Chondrocyte (in vitro differentiated cells): ENCODE data around the gene RFPL4AL1. TPM values are rescaled to one million over a fixed set of nuclear protein-coding genes. Genes with fewer than 3 reads are reported as not detected.
"Not testable (repeated sequence)": the region's sequence is repeated elsewhere in the genome, so short reads cannot be mapped to it uniquely, and the experiment has no call there.

Experiments used
- DNase-seq: peaks from one replicate; pipeline ENCODE4 v3.0.0; 2021; ENCODE audit warnings: mixed read lengths, low spot score
- H3K27ac Mint-ChIP-seq: one replicate; pipeline ENCODE4 v1.8.0; 2021; ENCODE audit warnings: mild to moderate bottlenecking, moderate library complexity, mixed read lengths; ENCODE audit not compliant: unreplicated experiment
- H3K27me3 Mint-ChIP-seq: 2 replicates; pipeline ENCODE4 v1.8.0; 2021; ENCODE audit warnings: low read depth, mixed read lengths
- H3K36me3 Mint-ChIP-seq: 2 replicates; pipeline ENCODE4 v1.8.0; 2021; ENCODE audit warnings: low read depth, mixed read lengths
- H3K4me1 Mint-ChIP-seq: 2 replicates; pipeline ENCODE4 v1.8.0; 2021; ENCODE audit warnings: low read depth, mild to moderate bottlenecking, mixed read lengths
- H3K4me3 Mint-ChIP-seq: one replicate; pipeline ENCODE4 v1.8.0; 2021; ENCODE audit warnings: mild to moderate bottlenecking, moderate library complexity, mixed read lengths; ENCODE audit not compliant: unreplicated experiment
- H3K9me3 Mint-ChIP-seq: 2 replicates; pipeline ENCODE4 v1.8.0; 2021; ENCODE audit warnings: low read depth, mixed read lengths
- total RNA-seq: library from RNA; stranded (reverse); gene quantifications from 3 replicates; pipeline ENCODE4 v1.2.1, GENCODE V29; 2021
- TF ChIP-seq, protein P1 (sequence below): fragments of 200-600 bp; sonication (generic); IDR thresholded peaks from 2 replicates; pipeline ENCODE4 v1.5.0; 2021; ENCODE audit warnings: antibody characterized with exemption, mild to moderate bottlenecking, moderate library complexity

Gene RFPL4AL1
- total RNA-seq, 1 donor from 2014 or later: not detected

DNA sequence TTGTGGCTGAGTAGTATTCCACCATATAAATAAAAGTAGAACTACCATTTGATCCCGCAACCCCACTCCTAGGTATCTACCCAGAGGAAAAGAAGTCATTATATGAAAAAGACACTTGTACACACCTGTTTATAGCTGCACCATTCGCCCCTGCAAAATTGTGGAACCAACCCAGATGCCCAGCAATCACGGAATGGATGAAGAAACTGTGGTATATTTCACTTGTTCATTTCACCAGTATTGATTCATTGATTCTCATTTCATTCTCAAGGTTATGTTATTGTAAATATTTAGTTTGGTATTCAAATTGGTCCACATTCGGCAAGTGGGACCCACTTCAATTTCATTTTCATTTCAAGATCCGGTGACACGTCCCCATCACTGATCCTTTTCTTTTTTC is 18.2 kb upstream of the RFPL4AL1 start:
- Mint-ChIP-seq H3K4me3 (no peak overlapping the region), H3K9me3 (peaks cover 24% of the 10 kb centered on the region)

DNA sequence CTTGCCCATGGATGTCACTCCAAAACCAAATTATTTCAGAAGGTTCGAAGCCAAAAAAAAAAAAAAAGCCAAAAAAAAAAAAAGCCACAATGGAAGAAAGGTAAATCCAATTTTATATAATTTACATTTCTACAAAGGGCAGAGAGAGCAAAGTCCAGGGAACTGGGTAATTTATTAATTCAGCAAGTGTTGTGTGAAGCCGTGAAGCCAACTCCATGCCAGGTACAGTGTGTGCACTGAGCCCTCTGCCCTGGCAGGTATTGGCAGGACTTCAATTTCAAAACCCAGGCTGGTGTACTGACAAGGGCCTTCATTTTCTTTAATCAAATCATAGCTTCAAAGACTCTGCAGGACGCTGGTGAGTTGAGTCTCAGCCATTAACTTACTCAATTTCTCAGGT is 15.5 kb upstream of the RFPL4AL1 start:
- peaks cover 16% of the 10 kb centered on the region for H3K9me3 Mint-ChIP-seq
- no peaks in the 10 kb centered on the region for H3K27me3 Mint-ChIP-seq
- no peaks in the 10 kb centered on the region for H3K4me1 Mint-ChIP-seq
- no peak overlapping the region for H3K4me3 Mint-ChIP-seq
- H3K36me3 Mint-ChIP-seq: no peaks in the 10 kb centered on the region
- no peak overlapping the region for H3K27ac Mint-ChIP-seq
- no peak for DNase-seq
- TF ChIP-seq, protein P1, sequence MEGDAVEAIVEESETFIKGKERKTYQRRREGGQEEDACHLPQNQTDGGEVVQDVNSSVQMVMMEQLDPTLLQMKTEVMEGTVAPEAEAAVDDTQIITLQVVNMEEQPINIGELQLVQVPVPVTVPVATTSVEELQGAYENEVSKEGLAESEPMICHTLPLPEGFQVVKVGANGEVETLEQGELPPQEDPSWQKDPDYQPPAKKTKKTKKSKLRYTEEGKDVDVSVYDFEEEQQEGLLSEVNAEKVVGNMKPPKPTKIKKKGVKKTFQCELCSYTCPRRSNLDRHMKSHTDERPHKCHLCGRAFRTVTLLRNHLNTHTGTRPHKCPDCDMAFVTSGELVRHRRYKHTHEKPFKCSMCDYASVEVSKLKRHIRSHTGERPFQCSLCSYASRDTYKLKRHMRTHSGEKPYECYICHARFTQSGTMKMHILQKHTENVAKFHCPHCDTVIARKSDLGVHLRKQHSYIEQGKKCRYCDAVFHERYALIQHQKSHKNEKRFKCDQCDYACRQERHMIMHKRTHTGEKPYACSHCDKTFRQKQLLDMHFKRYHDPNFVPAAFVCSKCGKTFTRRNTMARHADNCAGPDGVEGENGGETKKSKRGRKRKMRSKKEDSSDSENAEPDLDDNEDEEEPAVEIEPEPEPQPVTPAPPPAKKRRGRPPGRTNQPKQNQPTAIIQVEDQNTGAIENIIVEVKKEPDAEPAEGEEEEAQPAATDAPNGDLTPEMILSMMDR: no peak

More for the DNA sequence above, 18.2 kb upstream of the RFPL4AL1 start:
- H3K27ac Mint-ChIP-seq: no peak overlapping the region
- H3K27me3 Mint-ChIP-seq: no peaks in the 10 kb centered on the region
- no peak for DNase-seq
- TF ChIP-seq, protein P1: no peak
- no peaks in the 10 kb centered on the region for H3K4me1 Mint-ChIP-seq
- no peaks in the 10 kb centered on the region for H3K36me3 Mint-ChIP-seq

DNA sequence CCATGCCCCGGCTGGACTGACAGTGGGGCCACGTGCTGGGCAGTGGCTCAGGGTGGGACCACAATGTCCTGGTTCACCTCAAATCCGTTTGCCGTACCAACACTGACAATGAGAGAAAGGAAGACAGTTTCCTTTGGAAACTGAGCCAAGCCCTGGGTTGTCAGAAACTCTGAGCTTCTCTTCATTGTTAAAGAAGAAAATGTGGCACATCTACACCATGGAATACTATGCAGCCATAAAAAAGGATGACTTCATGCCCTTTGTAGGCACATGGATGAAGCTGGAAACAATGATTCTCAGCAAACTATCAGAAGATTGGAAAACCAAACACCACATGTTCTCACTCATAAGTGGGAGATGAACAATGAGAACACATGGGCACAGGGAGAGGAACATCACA is 12.1 kb upstream of the RFPL4AL1 start:
- DNase-seq, H3K36me3 Mint-ChIP-seq, H3K27me3 Mint-ChIP-seq, H3K27ac Mint-ChIP-seq, H3K4me3 Mint-ChIP-seq, H3K4me1 Mint-ChIP-seq: not testable (repeated sequence)
- peaks cover 27% of the 10 kb centered on the region for H3K9me3 Mint-ChIP-seq

DNA sequence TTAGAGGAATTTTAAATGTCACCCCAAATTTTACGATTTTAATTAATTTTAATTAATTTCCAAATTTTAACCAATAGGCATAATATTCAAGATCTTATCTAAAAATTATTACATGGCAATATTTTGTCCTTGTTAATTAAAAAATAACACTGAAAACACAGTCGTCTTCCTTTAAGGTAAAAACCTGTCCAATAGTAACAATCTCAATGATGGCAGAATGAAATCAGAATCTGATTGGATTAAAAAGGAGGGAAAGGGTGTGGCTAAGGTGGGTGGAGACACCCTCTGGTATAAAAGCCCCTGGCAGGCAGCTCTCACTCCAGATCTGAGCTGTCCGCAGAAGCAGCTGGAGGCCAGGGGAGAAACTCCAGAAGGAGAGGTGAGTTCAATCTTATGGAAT is 10.1 kb upstream of the RFPL4AL1 start, which contains the start of gene RFPL4A:
RFPL4A (plus strand) TSS at position 301 of the 400 bp plus-strand sequence. CDS start 2,704 bp downstream, outside the sequence.
- not testable (repeated sequence) for H3K4me1 Mint-ChIP-seq, DNase-seq, H3K36me3 Mint-ChIP-seq, H3K4me3 Mint-ChIP-seq, H3K27me3 Mint-ChIP-seq, H3K27ac Mint-ChIP-seq
- peaks cover 23% of the 10 kb centered on the region for H3K9me3 Mint-ChIP-seq

DNA sequence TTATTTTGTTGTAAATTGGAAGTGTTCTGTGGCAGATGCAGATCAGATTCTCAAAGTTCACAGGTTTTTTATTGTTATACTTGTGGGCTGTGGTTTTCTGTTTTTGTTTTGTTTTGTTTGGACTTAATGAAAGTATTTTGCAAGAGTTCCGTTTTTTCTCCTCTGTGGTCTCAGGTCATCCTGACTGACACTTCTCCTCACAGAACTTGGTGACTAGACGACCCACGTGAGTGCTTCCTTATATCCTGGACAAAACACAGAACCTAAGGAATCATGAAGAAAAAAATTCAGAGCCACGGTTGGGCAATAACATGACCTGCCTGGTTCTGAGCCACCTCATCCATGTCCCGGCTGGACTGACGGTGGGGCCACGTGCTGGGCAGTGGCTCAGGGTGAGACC is 2.5 kb upstream of the RFPL4AL1 start:
- H3K27ac Mint-ChIP-seq: no peak overlapping the region
- DNase-seq: no peak
- H3K27me3 Mint-ChIP-seq: no peaks in the 10 kb centered on the region
- no peak overlapping the region for H3K4me3 Mint-ChIP-seq
- TF ChIP-seq, protein P1: no peak
- H3K9me3 Mint-ChIP-seq: peaks cover 13% of the 10 kb centered on the region
- H3K4me1 Mint-ChIP-seq: no peaks in the 10 kb centered on the region
- no peaks in the 10 kb centered on the region for H3K36me3 Mint-ChIP-seq

DNA sequence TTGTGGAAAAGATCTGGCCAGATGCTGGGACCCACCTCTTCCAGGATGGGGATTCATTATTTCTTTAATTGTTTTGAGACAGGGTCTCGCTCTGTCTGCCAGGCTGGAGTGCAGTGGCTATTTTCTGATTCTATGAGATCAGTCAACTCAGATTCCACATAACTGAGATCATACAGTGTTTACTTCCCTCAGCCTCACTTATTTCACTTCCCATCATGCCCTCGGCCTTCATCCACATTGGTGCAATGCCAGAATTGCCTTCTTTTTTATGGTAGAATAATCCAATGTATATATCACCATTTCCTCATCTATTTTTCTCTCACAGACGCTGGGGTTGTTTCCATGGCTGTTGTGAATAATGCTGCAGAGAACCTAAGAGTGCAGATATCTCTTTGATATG is 714 bp downstream of the RFPL4AL1 start:
- peaks cover 13% of the 10 kb centered on the region for H3K9me3 Mint-ChIP-seq
- DNase-seq, H3K4me1 Mint-ChIP-seq, H3K27me3 Mint-ChIP-seq, H3K4me3 Mint-ChIP-seq, H3K36me3 Mint-ChIP-seq, H3K27ac Mint-ChIP-seq: not testable (repeated sequence)

DNA sequence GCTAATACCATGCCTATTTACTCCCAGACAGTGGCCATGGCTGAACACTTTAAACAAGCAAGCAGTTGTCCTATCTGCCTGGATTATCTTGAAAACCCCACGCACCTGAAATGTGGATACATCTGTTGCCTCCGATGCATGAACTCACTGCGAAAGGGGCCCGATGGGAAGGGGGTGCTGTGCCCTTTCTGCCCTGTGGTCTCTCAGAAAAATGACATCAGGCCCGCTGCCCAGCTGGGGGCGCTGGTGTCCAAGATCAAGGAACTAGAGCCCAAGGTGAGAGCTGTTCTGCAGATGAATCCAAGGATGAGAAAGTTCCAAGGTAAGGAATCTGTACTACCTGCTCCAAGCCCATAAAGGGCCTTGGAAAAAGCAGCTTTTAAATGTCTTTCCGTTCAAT is 8.6 kb downstream of the RFPL4AL1 start:
- Mint-ChIP-seq H3K27ac (no peak overlapping the region), H3K4me1 (no peaks in the 10 kb centered on the region), H3K4me3 (no peak overlapping the region), H3K36me3 (no peaks in the 10 kb centered on the region), H3K27me3 (no peaks in the 10 kb centered on the region), H3K9me3 (peaks cover 28% of the 10 kb centered on the region)
- no peak for DNase-seq
- TF ChIP-seq, protein P1: no peak
